ENCODE data around the gene DNAJC3.
A peak's percentile ranks its signal among the peaks of the same experiment; 100 is the strongest.

- TF ChIP-seq CTCF (IDR thresholded peaks at IDR 0.05; ENCODE audit: insufficient read depth, low read length): peak; percentile 65
- no peak for TF ChIP-seq POLR2AphosphoS5 (IDR thresholded peaks at IDR 0.05; ENCODE audit: low read depth)
Measured at GRCh38 chr13:95834134-95834765, 157.3 kb downstream of the DNAJC3 start.
